ENCODE measurements around the gene ERF. TPM values are rescaled to one million over a fixed set of nuclear protein-coding genes. Genes with fewer than 3 reads are reported as not detected.

ERF gene
- polyA plus RNA-seq, 1 donor from 2014 or later = 3.8 TPM

- H3K27ac ChIP-seq (ENCODE audit: low read length) = no peak overlapping the region
These were observed 32.3 kb upstream of the ERF start for GRCh38 chr19:42287017-42287826.

More at GRCh38 chr19:42287017-42287826, 32.3 kb upstream of the ERF start:
- no peaks in the 10 kb centered on the region for H3F3A ChIP-seq (ENCODE audit: insufficient read depth, low read length, poor library complexity, severe bottlenecking)
- no peak overlapping the region for H3K9ac ChIP-seq (ENCODE audit: low read length)
- no peak overlapping the region for H2AFZ ChIP-seq (ENCODE audit: low read depth, low read length)
- peaks cover 23% of the 10 kb centered on the region for H3K79me2 ChIP-seq (replicated peaks; ENCODE audit: insufficient read depth, low read length)
- no peak overlapping the region for H3K4me3 ChIP-seq (ENCODE audit: low read length)
- peaks cover 10% of the 10 kb centered on the region for H4K20me1 ChIP-seq (ENCODE audit: insufficient read depth)
- H3K36me3 ChIP-seq (ENCODE audit: insufficient read depth, low read length) = peaks cover 6% of the 10 kb centered on the region
- H3K27me3 ChIP-seq (ENCODE audit: insufficient read depth, low read depth, low read length) = no peaks in the 10 kb centered on the region
- no peak overlapping the region for H3K4me2 ChIP-seq (ENCODE audit: low read length)
- H3K9me2 ChIP-seq (ENCODE audit: insufficient read depth, low read length) = no peaks in the 10 kb centered on the region
- H3K9me3 ChIP-seq (ENCODE audit: low read length) = no peaks in the 10 kb centered on the region
- no peak for TF ChIP-seq MXI1 (conservative IDR thresholded peaks at IDR 0.05; ENCODE audit: poor library complexity, severe bottlenecking)
- no peak for TF ChIP-seq REST (IDR thresholded peaks at IDR 0.05; ENCODE audit: borderline replicate concordance)
- no peak for TF ChIP-seq EP300 (conservative IDR thresholded peaks at IDR 0.05; ENCODE audit: poor library complexity, severe bottlenecking)
- TF ChIP-seq EZH2 (IDR thresholded peaks at IDR 0.05; ENCODE audit: borderline replicate concordance, insufficient read depth, low read length, poor library complexity, severe bottlenecking) = no peak
- TF ChIP-seq SMC3 (conservative IDR thresholded peaks at IDR 0.05; ENCODE audit: poor library complexity) = no peak
- no peak for TF ChIP-seq TAF1 (IDR thresholded peaks at IDR 0.05; ENCODE audit: low read depth)
- TF ChIP-seq CTCF (IDR thresholded peaks at IDR 0.05; ENCODE audit: poor library complexity, severe bottlenecking) = no peak
- TF ChIP-seq RAD21 (conservative IDR thresholded peaks at IDR 0.05) = no peak
- no peak for TF ChIP-seq POLR2AphosphoS5 (IDR thresholded peaks at IDR 0.05)
